Stimulated activated CD8-positive, alpha-beta memory T cell treated with anti-CD3 and anti-CD28 coated beads, Interleukin-15, amount 100 ng/mL, for 1 hour (primary cell): ENCODE data around the gene TMEM178B.

Experiments used
- DNase-seq: peaks from one replicate; pipeline ENCODE4 v3.0.0-alpha.2; 2020; ENCODE audit warnings: low read depth

TMEM178B gene

GRCh38 chr7:141431140-141431479 lies 357.2 kb downstream of the TMEM178B start:
- DNase-seq, result no peak

- DNase-seq, result no peak
These were observed 357.8 kb downstream of the TMEM178B start for GRCh38 chr7:141431711-141432110.

DNA sequence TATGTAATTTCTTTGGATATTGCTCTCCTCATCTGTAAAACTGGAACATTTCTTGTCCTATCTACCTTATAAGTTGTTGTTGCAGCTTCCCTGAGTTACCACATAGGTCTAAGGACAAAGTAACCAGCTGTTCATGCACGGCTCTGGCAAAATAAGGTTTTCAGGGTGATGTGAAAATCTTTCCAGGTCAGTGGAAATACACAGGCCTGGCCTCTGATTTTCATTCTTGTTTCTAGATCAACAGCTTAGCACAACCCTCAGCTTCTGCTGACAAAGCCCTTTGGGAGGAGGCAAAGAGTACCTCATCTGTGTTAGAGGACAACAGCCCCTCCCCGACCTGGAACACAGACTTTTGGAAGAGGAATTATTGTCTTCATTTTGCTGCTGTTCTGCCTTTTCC lies 359.8 kb downstream of the TMEM178B start:
- no peak for DNase-seq

GRCh38 chr7:141436139-141436538 lies 362.3 kb downstream of the TMEM178B start:
- DNase-seq, result no peak

- DNase-seq, result no peak
These were observed 362.8 kb downstream of the TMEM178B start for GRCh38 chr7:141436575-141437075.

GRCh38 chr7:141439164-141439563 lies 365.3 kb downstream of the TMEM178B start:
- DNase-seq, result no peak

DNA sequence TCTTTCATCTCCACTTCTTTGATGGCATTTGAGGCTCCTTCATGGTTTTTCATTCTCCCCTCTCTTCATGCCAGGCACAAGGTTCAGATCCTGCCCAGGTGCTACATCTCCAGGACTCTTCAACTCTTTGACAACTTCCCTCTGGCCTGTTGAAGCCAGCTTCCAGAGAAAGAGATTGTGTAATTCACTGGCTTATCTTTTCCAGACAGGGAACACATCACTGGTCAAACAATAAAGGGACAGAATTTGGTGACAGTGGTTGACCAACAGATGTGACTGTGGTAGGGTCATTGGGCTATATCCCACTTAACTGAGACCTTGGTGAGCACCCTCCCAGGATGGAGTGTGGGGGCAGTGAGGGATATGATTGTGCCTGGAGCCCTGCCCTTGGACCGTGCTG lies 365.9 kb downstream of the TMEM178B start:
- DNase-seq, result no peak

GRCh38 chr7:141441837-141442627 lies 368.2 kb downstream of the TMEM178B start:
- DNase-seq, result no peak

- DNase-seq, result no peak
These were observed 368.9 kb downstream of the TMEM178B start for GRCh38 chr7:141442781-141443180.

- no peak for DNase-seq
These were observed 371.1 kb downstream of the TMEM178B start for GRCh38 chr7:141444961-141445360.

GRCh38 chr7:141451232-141451631 lies 377.4 kb downstream of the TMEM178B start:
- no peak for DNase-seq

DNA sequence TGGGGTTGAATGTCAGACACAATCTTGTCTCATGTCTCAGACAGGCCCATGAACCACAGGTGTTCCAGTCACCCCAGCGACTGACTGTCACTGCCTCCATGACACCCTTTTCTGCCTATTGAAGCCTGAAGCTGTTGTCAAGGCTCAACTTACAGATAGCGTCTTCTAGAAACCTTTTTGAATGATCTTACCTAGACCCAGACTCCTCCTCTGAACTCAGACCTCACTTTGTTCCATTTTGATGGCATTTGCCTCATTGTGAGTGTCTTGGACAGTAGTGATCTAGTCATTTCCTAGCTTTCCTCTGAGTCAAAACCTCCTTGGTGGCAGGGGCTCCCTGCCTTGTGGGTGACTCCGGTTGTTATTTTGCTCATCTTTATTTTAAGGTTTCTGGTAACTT lies 379.0 kb downstream of the TMEM178B start:
- DNase-seq, result no peak

- DNase-seq, result no peak
These were observed 380.5 kb downstream of the TMEM178B start for GRCh38 chr7:141454338-141454737.

DNA sequence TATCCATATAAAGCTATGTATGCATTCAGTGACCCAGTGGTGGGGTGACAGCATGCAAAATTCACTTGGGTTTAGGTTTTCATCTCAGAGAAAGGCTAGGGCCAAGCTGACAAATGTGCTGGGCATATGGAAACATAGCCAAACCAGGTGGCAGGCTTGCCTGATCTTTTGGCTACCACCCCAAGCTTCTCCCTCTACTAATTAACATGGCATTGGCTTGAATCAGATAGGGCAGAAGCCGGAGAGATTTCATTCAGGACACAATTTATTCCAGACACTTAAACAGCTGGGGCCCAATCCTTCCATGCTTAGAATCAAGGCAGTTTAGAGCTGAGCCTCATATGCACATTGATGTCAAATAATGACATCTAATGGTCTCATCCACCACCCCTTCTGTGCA lies 381.9 kb downstream of the TMEM178B start:
- DNase-seq, result no peak

DNA sequence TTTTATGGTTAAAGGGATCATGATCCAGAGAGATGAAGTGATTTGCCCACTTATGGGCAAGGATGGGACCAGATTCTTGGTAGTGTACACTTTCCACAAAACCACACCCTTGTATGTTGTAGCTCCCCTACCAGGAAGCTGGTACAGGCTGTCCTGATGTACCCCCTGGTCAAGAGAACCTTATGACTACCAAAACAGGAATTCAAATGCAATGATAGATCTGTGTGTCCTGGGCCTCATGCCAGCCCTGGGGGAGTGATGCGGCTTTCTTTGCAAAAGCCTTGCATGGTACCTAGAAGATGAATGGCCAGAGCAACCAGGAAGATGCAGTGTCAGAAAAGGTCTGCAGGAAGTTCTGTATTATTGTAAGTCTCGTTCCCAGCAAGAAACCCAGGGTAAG lies 382.4 kb downstream of the TMEM178B start:
- no peak for DNase-seq

- DNase-seq, result no peak
These were observed 382.8 kb downstream of the TMEM178B start for GRCh38 chr7:141456711-141457110.

DNA sequence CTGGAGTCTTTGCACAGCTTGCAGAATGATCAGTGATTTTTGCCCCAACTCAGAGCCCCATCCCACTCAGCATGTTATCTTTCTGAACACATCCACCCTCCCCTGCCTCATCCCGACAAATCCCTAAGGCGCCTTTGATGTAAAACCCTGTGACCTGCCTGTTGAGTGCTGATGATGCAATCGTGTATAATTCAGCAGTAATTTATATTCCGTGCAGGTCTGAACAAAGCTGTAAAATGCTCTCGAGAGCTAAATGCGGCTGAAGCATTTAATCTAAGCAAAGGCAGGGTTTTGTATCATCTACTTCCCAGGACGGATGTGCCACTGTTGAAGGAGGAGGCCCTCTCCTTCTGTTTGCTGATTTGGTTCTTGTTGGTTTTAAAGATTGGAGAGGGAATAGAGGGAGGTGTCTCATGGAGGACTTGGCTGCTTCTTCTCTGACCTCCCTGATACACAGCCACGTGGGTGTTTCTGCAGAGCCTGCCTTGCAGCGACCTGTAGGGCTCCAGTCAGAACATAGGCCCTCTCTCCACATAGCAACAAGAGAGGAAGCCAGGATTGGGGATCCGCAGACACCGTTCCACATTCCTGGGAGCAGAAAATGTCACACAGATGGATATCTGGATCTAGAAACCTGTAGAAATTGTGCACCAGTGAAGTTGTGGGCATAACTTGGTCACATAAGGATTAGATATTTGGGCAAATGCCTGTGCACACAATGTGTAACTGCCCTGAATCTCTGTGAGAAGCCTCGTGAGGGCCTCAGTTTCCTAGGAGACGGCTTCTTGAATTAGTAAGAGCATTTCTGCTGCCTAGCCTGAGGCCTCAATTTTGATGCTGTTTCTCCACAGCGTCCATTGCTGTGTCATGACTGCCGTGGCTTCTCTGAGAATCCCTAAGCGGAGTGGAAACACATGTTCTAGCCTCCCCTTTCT lies 387.2 kb downstream of the TMEM178B start:
- DNase-seq, result no peak

GRCh38 chr7:141461924-141462323 lies 388.1 kb downstream of the TMEM178B start:
- DNase-seq, result no peak

- DNase-seq, result no peak
These were observed 389.1 kb downstream of the TMEM178B start for GRCh38 chr7:141462958-141463357.

DNA sequence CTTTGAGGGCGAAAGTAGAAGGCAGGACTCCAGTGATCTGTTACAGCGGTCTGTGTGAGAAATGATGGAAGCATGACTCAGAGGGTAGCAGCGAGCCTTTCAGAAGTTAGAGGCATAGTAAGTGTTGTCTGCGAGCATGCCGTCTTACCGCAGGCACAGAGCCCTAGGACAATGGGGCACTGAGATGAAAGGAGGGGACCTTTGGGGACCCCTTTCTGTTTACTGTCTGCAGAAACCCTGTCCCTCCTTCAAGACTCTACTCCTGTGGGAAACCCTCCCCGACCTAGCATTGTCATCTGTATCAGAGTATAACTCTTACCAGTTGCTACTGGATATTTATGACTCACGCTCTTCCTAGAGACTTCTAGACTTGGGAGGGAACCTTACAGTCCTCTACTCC lies 390.1 kb downstream of the TMEM178B start:
- DNase-seq, result no peak

DNA sequence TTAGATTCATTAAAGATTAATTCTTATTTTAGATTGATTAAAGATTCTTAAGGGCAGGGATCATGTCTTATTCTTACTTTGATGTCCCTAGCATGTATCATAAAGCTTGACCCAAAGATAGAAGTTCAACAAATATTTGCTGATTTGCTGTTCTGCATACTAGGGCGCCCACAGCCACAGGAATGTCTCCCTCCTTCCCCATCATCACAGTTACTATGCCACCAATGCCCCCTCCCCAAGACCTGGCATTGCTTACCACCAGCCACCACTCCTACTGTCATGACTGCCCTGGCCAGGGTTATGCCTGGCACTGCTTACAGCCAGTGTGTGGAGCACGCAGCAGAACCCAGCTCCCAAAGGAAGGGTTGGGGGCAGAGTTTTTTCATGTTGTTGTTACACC lies 390.7 kb downstream of the TMEM178B start:
- DNase-seq, result no peak

GRCh38 chr7:141466151-141466904 lies 392.5 kb downstream of the TMEM178B start:
- DNase-seq, result no peak
